NCI-H2196 (cell line): ENCODE data around the gene POU2AF2.
"Not testable (repeated sequence)": the region's sequence is repeated elsewhere in the genome, so short reads cannot be mapped to it uniquely, and the experiment has no call there.

Experiments used
- DNase-seq: peaks from one replicate; lab custom pipeline; 2025; ENCODE audit not compliant: unreplicated experiment; lab: John Stamatoyannopoulos, UW

The POU2AF2 gene, protein sequence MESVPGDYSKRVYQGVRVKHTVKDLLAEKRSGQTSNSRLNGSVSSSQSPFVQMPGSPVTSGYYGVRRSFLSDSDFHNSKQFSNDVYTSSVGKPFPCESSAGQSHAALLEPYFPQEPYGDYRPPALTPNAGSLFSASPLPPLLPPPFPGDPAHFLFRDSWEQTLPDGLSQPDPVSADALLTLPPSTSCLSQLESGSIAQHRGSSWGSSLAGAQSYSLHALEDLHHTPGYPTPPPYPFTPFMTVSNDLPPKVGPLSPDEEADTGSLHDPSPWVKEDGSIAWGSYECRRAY

DNA sequence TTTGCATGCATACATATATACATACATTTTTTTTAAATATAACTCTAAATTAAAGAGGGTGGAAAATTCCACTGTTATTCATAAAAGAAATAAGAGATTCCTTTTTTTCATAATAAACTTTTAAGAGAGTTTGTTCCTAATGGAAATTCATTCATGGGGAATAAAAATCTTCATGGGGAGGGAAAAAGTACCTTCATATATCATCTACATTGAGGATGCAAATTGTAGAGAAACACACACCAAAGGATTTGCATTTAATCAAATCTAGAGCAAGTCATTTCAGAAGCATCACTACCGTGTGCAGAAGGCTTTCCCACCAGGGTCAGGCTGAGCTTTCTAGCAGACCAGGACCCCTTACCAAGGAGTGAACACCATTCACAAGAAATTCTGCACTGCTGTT is at the start of gene POU2AF2:
TSS of gene POU2AF2 (plus strand) at position 301 of the 400 bp plus-strand sequence. CDS start 129 bp downstream, outside the sequence.
- DNase-seq = no peak

DNA sequence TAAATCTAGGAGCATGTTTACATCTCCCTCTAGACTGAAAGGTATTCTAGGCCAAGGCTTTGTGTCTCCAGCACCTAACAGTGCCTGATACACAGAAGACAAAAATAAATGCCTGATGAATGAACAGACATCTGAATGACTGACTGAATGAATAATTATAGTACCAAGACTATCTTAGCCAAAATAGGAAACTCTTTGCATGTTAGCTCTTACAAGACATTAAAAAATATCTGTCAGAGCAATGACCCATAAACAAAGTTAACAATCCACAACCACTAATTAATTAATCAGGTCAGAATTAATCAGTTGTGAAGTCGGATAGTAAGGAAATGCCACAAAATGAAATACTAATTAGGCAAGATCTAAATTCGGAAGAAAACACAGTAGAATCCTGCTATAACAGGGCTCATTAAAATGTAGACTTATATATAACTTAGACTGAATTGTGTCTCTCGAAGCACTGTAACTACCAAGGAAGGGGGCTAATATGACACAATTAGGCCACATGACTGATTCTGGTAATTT is 45.5 kb upstream of the POU2AF2 start:
- no peak for DNase-seq

DNA sequence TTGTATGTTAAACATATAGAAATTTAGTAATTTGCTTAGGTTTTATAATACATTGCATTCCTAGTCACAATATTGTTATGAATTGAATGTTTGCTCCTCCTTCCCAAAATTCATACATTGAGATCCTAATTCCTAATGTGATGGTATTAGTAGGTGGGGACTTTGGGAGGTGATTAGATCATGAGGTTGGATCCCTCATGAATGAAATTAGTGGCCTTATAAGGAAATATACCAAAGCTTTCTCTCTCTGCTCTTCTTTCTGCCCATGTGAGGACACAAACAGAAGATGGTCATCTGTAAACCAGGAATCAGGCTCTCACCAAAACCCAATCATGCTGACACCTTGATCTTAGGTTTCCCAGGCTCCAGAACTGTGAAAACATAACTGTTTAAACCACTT is 41.3 kb upstream of the POU2AF2 start:
- DNase-seq = no peak

DNA sequence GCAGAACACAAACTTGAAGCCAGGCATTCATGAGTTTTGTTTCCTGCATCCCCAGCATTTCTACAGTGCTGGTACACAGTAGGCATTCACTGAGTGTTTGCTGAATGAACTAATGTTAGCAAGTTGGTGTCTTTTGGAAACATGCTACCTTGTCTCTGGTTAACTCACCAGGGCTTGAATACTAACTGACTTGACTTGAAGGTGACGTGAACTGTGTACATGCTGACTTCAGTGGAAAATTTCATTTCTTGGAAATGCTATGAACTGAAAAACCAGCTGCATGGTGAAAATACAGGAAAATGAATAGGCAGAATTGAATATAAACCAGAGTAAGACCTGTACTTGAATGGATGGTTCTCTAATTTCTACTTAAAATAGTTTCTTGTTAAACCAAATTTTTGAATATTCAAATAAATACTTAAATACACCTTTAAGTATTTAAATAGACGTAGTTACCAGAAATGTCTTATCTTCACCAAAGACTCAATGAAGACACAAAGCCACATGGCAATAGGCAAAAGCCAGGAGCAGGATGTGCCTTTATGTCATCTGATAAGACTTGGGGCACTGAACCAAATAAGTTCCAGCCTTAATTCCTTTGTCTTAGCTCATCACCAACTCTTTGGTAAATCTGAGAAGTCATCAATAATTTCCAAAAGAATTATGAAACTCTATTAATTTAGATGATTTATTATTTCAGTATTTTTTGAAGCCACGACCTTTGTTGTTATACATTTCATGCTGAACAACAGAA is 39.7 kb upstream of the POU2AF2 start:
- no peak for DNase-seq

DNA sequence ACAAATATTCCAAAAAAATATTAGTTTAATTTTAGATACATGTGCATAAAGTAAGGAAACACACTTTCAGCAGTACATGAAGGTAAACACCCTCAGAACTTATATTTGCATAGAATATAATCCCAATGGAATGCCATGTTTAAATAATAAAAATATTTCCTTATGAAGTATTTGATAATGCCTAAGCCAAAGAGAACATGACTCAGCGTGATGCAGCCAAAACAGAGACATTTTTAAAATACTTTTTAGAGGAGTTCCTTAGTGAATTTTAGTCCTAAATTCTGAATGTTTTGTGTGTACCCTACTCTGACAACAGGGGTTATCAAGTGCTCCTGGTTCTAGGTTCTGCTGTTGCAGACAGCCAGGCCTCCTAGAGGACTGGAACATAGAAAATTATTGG is 39.1 kb upstream of the POU2AF2 start:
- no peak for DNase-seq

DNA sequence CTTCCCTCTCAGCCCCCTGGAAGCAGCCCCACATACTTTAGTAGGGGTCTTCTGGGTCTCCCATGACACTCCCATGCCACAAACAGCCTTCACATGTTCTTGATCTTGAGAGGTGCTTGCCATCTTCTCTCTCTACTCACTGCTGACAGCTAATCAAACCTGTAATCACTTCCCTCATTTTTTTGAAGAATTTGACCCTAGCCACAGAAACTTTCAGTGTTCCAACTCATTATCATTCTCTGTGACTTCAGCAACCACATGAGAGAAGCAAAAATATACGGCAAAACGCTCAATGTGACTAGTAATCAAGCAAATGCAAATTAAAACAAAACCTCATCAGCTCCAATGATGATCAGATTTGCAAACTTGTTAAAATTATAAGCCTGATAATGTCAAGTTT is 38.3 kb upstream of the POU2AF2 start:
- no peak for DNase-seq

DNA sequence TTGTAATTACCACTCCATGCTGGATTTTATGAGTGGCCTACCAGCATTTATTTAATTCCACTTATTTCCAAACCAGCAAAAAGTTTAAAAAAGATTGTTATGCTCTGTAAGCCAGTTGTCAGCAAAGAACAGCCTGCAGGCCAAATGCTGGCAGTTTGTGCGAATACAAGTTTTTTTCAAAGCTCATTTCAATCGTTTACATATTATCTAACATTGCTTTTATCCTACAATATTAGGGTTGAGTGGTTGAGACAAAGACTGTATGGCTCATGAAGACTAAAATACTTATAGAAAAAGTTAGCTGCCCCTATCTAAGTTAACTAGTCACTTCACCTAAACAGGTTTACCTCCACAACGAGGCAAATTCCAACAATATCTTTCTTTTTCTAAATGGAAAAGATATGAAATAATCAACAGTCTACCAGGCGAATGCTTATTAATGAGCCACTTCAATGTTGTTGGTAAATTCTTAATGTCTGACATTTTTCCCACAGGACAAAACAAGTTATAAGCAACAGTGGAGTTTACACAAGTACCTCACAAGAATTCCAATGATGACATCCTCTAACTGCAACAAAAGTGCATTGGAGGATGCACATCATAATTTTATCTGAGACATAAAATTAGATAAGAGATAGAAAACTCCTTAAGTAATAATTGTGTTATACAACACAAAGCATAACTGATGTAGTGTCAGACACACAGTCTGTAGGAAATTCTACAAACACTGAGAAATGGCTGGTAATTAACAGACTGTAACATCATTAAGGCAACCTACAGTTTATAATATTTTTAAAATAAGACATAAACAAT is 35.8 kb upstream of the POU2AF2 start:
- DNase-seq = no peak

DNA sequence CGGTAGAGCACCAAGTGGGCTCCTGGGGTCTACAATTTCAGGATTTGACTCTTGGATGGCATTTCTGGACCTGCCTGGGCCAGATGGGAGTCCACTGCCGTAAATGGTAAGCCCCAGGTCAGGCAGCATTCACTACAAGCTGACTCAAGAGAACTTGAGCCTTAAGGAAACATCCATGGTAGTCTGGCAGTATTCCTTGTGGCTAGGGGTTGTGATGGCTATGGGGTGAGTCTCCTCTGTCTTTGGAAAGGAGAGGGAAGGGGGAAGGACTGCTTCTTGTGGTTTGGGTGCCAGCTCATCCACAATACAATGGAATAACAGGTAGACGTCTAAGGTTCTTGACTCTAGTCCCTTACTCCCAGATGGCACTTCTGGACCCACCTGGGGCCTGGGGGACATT is 32.3 kb upstream of the POU2AF2 start:
- no peak for DNase-seq

DNA sequence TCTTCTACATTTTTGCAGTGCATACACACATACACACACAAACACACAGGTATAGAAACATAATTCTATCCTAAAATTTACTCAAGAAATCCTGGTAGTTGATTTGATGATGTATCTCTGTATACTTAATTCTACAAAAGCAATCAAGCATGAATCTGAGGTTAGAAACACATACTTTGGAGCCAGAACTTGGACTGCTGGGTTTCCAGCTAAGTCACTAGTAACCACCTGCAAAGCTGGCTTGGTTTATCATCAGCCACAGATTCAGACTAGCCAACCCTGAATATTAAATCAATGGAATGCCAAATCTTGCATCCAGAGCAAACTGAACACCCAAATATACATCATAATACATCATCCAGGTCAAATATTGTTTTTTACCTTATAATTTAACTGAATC is 24.8 kb upstream of the POU2AF2 start:
- no peak for DNase-seq

DNA sequence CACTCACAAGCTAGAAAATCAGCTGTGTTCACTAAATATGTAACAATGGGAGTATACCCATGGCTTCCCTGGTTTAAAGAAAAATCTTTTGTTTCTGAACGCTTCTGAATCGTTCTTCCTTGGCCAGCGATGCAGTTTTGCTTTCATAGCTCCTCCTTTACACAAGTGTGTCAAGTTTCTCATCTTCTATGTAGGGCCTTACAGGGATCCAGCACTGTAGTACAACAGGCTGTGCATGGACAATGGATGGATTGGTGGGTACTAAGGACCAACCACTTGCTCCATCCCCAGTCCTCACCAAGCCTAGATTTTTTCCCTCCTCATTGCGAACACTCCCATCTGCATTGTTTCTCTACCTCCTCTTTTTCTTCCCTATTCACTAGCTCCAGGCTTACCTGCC is 24.3 kb upstream of the POU2AF2 start:
- no peak for DNase-seq

DNA sequence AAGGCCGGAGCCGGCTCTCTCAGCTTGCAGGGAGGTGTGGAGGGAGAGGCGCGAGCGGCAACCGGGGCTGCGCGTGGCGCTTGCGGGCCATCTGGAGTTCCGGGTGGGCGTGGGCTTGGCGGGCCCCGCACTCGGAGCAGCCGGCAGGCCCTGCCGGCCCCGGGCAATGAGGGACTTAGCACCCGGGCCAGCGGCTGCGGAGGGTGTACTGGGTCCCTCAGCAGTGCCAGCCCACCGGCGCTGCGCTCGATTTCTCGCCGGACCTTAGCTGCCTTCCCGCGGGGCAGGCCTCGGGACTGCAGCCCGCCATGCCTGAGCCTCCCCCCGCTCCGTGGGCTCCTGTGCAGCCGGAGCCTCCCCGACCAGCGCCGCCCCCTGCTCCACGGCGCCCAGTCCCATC is 23.6 kb upstream of the POU2AF2 start:
- not testable (repeated sequence) for DNase-seq

DNA sequence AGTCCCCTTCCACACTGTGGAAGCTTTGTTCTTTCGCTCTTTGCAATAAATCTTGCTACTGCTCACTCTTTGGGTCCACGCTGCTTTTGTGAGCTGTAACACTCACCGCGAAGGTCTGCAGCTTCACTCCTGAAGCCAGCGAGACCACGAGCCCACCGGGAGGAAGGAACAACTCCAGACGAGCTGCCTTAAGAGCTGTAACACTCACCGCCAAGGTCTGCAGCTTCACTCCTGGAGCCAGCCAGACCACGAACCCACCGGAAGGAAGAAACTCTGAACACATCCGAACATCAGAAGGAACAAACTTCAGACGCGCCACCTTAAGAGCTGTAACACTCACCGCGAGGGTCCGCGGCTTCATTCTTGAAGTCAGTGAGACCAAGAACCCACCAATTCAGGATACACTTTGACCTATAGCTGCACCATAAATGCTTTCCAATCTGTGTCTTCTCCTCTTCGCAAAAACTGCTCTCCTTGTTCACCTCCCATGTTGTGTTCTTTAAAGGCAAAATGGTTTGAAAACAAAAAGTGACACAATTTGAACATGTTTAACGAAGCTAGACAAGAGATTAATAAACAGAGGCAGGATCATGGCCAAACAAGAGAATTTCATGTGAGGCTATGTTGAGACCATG is 22.6 kb upstream of the POU2AF2 start:
- DNase-seq = not testable (repeated sequence)

DNA sequence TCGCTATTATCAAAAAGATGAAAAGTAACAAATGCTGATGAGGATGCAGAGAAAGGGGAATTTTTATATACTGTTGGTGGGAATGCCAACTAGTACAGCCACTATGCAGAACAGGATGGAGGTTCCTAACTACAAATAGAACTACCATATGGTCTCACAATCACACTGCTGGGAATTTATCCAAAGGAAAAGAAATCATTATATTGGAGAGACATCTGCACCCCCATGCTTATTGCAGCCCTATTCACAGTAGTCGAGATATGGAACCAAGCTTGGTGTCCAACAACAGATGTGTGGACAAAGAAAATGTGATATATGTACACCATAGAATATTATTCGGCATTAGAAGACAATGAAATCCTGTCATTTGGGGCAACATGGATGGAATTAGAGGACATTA is 19.6 kb upstream of the POU2AF2 start:
- no peak for DNase-seq

DNA sequence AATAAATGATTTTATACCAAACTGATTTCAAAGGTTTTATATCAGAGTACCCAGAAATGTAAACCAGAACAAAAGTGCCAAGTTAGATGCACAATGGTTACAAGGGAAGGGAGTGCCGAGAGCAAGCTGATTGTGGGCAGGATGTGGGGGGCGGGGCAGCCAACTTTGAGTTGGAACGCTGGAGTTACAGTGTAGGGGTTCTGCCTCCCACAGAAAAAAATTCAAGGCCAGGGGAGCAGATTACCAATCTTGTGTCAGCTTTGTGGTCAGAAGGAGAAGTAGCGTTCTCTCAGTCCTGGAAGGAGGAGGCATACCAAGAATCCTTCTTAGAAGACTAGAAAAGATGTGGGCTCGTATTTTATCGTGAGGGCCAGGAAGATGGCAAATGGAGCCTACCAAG is 15.9 kb upstream of the POU2AF2 start:
- DNase-seq = no peak

DNA sequence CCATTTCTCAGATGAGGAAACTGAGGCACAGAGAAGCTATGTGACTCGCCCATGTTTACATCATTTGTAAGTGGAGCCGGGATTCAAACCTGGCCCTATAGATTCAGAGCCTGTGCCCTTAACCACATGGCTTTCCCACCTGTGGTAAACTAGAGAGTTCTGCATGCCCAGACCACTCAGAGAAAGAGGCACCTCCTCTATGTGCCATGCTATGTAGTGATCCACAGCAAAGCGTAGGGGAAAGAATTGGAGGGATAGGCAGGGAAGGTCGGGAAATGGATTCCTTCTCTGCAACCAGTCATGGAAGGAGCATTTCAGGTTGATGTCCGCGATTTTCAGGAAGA is 15.4 kb upstream of the POU2AF2 start:
- no peak for DNase-seq

DNA sequence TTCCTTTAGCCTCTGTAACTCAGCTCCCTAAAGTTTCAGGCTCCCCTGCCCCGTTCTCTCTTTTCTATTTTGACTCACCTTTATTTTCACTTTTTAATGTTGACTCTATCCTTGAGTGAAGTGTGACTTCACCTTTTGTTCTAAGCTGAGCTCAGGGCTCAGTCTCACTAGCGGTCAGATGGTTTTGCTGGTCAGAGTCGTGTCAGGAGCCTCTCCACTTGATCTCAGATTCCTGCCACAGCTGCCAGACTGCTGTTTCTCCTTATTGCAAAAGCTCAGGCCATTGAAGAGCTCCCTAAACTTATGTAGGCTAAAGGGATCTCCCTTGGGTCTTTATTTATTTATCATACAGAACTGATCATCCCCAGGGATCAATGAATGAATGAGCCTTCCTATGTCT is 13.7 kb upstream of the POU2AF2 start:
- peak; percentile 20 for DNase-seq

DNA sequence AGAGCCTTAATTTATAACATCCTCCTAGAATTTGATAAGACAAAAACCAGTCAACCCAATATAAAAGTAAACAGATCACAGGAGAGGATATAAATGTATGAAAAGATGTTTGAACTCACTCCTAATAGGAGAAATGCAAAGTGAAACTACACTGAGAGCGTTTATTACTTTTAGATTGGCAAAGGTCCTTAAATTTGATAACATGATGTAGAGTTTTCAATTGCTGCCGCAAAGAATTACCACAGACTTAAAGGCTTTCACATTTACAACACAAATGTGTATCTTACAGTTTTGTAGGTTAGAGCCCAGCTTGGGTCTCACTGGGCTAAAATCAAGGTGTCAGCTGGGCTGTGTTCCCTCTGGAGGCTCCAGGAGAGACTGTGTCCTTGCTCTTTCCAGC is 9.1 kb upstream of the POU2AF2 start:
- no peak for DNase-seq

DNA sequence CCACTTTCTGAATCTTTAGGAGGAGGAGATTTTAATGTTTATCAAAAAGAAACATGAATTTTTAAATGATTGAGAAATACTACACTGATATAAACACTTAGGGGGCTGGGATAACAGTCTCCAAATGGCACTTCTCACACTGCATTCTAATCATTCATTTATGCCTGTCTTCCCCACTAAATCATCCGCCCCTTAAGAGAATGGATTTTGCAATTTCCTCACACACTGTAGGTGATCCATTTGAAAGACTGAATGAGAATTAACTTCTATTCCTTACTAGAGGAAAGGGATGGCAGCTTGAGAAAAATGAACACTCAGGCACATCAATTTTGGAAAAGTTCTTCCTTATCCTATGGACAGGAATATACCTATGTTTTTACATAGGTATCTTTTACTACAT is 7.6 kb upstream of the POU2AF2 start:
- DNase-seq = no peak

DNA sequence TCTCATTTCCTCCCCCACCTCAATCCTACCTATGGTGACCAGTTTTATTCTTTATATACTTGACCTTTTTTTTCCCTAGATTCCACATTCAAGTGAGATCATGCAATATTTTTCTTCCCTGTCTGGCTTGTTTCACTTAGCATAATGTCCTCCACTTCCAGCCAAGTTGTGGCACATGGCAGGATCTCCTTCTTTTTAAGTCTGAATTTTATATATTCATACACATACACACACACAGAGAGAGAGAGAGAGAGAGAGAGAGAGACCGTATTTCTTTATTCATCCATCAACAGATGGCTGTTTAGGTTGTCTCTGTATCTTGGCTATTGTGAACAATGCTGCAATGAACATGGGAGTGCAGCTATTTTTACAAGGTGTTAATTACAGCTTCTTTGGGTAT is 1.4 kb downstream of the POU2AF2 start:
- DNase-seq = no peak

DNA sequence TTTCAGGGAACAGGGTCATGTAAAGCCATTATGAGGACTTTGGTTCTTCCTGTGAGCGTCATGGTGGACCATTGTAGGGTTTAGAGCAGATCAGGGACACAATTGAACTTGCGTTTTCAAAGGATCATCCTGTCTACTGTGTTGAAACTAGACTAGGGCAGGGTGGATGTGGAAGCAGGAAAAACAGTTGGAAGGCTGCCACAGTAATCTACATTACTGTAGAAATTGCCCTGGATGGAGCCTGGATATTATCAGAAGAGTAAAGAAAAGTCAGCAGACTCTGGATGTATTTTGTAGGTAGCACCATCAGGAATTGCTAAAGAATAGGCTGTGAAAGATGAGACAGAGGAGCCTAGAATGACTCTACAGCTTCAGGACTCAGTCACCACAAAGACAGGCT is 5.4 kb downstream of the POU2AF2 start:
- no peak for DNase-seq

DNA sequence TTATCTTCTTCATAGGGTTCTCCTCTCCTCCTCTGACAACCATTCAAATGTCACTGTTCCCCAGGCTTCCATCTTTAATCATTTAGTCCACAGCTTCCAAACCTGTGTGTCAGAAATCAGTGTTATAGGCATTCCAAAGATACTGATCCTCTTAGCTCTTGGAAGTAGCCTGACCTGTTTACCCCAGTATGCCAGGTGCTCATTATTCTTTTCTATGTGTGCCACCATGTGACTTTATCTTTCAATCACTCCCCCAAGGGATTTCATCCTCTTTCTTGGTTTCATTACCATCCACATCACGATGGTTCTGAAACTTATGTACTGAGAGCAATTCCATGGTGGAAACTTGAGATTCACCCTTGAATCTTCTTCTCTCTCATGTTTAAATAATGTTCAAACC is 7.6 kb downstream of the POU2AF2 start:
- no peak for DNase-seq
